ENCODE data around the gene PITPNM1.
"Not testable (repeated sequence)": the region's sequence is repeated elsewhere in the genome, so short reads cannot be mapped to it uniquely, and the experiment has no call there.

Gene PITPNM1

DNA sequence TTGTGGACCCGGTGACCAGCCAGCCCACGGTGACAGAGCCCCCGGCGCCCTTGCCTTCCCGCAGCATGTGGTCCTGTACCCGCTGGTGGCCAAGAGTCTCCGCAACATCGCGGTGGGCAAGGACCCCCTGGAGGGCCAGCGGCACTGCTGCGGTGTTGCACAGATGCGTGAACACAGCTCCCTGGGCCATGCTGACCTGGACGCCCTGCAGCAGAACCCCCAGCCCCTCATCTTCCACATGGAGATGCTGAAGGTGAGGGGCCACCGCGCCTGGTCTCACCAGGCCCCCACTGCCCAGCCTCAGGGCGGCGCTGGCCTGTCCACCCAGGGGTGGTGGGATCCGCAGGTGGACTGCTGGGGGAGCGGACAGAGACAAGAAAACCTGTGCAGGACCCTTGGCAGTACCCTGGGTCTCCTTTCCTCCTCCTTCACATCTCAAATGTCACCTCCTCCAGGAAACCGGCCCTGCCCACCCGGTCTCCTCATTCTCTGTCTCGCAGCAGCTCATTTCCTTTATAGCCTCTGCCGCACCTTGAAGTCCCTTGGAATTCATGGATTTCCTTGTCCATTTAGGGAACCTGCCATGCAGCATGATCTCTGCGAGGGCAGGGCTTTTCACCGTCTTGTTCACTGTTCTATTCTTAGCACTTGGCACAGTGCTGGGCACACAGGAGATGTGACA is 15.8 kb downstream of the PITPNM1 start:
- Histone ChIP-seq H3K36me3 (ENCODE audit: control insufficient read depth in 4 of 4, insufficient read depth in 4 of 4, low read length in 3 of 4) (peaks cover 3 to 69% (median 45%) of the 10 kb centered on the region in 4 experiments), H3K27me3 (replicated peaks in 2 of 5; ENCODE audit: control insufficient read depth in 4 of 5, insufficient read depth in 5 of 5, low read length in 4 of 5) (no peaks in the 10 kb centered on the region), H3K27ac (ENCODE audit: insufficient read depth in 1 of 2, low read depth in 1 of 2, low read length in 2 of 2, poor library complexity in 1 of 2, severe bottlenecking in 2 of 2) (no peak overlapping the region), H3K4me3 (ENCODE audit: control insufficient read depth in 1 of 7, extremely low read depth in 1 of 7, insufficient read depth in 4 of 7, low read depth in 2 of 7, low read length in 6 of 7) (no peak overlapping the region), H3K4me1 (ENCODE audit: control extremely low read depth in 1 of 4, control insufficient read depth in 4 of 4, insufficient read depth in 4 of 4, low read length in 3 of 4) (peaks cover 2 to 18% (median 17%) of the 10 kb centered on the region in 4 experiments), H3K9me3 (ENCODE audit: control extremely low read depth in 1 of 5, control insufficient read depth in 4 of 5, insufficient read depth in 2 of 5, low read depth in 1 of 5, low read length in 4 of 5) (no peaks in the 10 kb centered on the region)
- 98% methylated on average over 22 of the region's 25 CpGs for WGBS (ENCODE audit: insufficient coverage)
- no peak for DNase-seq
- ChIA-PET POLR2A (interaction anchor here (1.2 kb wide), 1 partner anchor 60 kb away, joined by 3 read pairs; no protein-coding TSS in a partner anchor), CTCF (interaction anchor here (1.2 kb wide), 1 partner anchor 12 kb away, joined by 3 read pairs; no protein-coding TSS in a partner anchor)

DNA sequence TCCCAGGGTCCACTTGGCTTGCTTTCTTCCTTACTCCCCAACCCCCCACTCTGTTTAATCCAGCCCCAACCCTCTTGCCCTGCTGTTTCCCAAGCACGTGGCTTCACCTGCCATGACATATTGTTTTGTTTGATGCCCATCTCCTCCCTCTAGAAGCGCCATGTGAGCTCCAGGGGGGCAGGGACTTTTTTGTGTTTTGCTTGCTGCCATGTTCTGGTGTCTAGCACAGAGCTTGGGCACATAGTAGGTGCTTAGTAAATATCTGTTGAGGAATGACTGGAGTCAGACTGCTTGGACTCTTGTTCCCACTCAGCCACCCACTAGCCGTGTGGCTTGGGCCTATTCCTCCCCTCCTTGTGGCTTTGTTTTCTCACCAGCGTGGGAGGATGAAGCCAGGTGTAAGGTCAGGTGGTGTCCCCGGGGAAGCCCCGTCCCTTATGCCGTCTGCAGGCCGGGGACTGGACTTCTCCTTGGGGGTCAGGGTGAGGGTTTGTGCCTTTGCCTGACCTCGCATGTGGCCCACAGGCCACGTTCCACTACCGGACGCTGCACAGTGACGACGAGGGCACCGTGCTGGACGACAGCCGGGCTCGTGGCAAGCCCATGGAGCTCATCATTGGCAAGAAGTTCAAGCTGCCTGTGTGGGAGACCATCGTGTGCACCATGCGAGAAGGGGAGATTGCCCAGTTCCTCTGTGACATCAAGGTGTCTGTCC is 18.5 kb downstream of the PITPNM1 start:
- no peaks in the 10 kb centered on the region for H3K27me3 ChIP-seq (replicated peaks in 2 of 5; ENCODE audit: control insufficient read depth in 4 of 5, insufficient read depth in 5 of 5, low read length in 4 of 5)
- H3K9me3 ChIP-seq (ENCODE audit: control extremely low read depth in 1 of 5, control insufficient read depth in 4 of 5, insufficient read depth in 2 of 5, low read depth in 1 of 5, low read length in 4 of 5), result no peaks in the 10 kb centered on the region
- CTCF ChIA-PET, result no interaction called here
- H3K4me1 ChIP-seq (ENCODE audit: control extremely low read depth in 1 of 4, control insufficient read depth in 4 of 4, insufficient read depth in 4 of 4, low read length in 3 of 4), result peaks cover 10 to 39% (median 35%) of the 10 kb centered on the region in 4 experiments
- DNase-seq, result no peak
- peaks cover 3 to 46% (median 34%) of the 10 kb centered on the region in 4 experiments for H3K36me3 ChIP-seq (ENCODE audit: control insufficient read depth in 4 of 4, insufficient read depth in 4 of 4, low read length in 3 of 4)
- POLR2A ChIA-PET, result no interaction called here
- H3K27ac ChIP-seq (ENCODE audit: insufficient read depth in 1 of 2, low read depth in 1 of 2, low read length in 2 of 2, poor library complexity in 1 of 2, severe bottlenecking in 2 of 2), result no peak overlapping the region
- no peak overlapping the region for H3K4me3 ChIP-seq (ENCODE audit: control insufficient read depth in 1 of 7, extremely low read depth in 1 of 7, insufficient read depth in 4 of 7, low read depth in 2 of 7, low read length in 6 of 7)
- 96% methylated on average over 15 of the region's 20 CpGs for WGBS (ENCODE audit: insufficient coverage)

DNA sequence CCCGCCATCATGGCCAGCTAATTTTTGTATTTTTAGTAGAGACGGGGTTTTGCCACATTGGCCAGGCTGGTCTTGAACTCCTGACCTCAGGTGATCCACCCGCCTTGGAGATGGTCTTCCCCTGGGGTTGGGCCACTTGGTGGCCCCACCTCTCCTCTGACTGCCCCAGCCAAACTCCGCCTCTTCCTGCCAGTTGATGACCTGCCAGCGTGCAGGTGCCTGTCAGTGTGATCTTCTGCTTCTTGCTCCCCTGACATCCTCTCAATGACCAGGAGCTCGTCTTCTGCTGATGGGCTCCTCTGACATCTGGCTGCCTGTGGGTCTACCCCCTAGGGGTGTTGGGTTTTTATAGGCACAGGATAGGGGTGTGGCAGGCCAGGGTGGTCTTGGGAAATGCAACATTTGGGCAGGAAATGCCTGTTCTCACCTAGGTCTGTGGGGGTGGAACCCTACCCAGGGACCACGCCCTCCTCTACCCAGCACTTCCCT is 19.2 kb downstream of the PITPNM1 start:
- H3K9me3 ChIP-seq (ENCODE audit: control extremely low read depth in 1 of 5, control insufficient read depth in 4 of 5, insufficient read depth in 2 of 5, low read depth in 1 of 5, low read length in 4 of 5); H3K27me3 ChIP-seq (replicated peaks in 2 of 5; ENCODE audit: control insufficient read depth in 4 of 5, insufficient read depth in 5 of 5, low read length in 4 of 5); DNase-seq; H3K4me3 ChIP-seq (ENCODE audit: control insufficient read depth in 1 of 7, extremely low read depth in 1 of 7, insufficient read depth in 4 of 7, low read depth in 2 of 7, low read length in 6 of 7); H3K27ac ChIP-seq (ENCODE audit: insufficient read depth in 1 of 2, low read depth in 1 of 2, low read length in 2 of 2, poor library complexity in 1 of 2, severe bottlenecking in 2 of 2); POLR2A ChIA-PET: not testable (repeated sequence)
- Histone ChIP-seq H3K4me1 (ENCODE audit: control extremely low read depth in 1 of 4, control insufficient read depth in 4 of 4, insufficient read depth in 4 of 4, low read length in 3 of 4) (peaks cover 10 to 39% (median 35%) of the 10 kb centered on the region in 4 experiments), H3K36me3 (ENCODE audit: control insufficient read depth in 4 of 4, insufficient read depth in 4 of 4, low read length in 3 of 4) (peaks cover 3 to 39% (median 30%) of the 10 kb centered on the region in 4 experiments)
- CTCF ChIA-PET, result interaction anchor here (0.6 kb wide), 1 partner anchor 10 kb away, joined by 3 read pairs; no protein-coding TSS in a partner anchor
- WGBS (ENCODE audit: insufficient coverage), result 77% methylated on average over 7 of the region's 7 CpGs

DNA sequence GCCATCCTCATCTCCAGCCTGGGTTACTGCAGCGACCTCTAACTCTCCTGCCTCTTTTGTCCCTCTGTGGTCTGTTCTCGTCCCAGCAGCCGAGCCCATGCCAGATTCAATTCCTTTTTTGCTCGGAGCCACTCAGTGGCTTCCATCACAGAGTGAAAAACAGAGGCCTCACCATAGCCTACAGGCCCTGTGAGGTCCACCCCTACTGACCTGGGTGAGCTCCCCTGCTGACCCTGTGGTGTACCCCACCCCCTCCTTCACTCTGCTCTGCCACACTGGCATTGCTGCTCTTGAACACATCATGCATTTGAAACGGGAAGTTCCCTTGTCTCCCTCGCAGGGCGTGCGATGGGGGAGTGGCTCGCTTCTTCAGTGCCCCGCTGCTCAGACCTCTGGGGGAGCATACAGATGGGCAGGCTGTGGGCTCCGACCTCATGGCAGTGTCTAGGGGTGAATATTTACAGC is 20.3 kb downstream of the PITPNM1 start:
- peak; percentile 32 to 78 (median 74) for DNase-seq
- Histone ChIP-seq H3K4me3 (ENCODE audit: control insufficient read depth in 1 of 7, extremely low read depth in 1 of 7, insufficient read depth in 4 of 7, low read depth in 2 of 7, low read length in 6 of 7) (peak overlapping the region in 3 of 7 experiments; percentile 8 to 33 (median 26)), H3K9me3 (ENCODE audit: control extremely low read depth in 1 of 5, control insufficient read depth in 4 of 5, insufficient read depth in 2 of 5, low read depth in 1 of 5, low read length in 4 of 5) (no peaks in the 10 kb centered on the region), H3K36me3 (ENCODE audit: control insufficient read depth in 4 of 4, insufficient read depth in 4 of 4, low read length in 3 of 4) (peaks cover 2 to 29% (median 21%) of the 10 kb centered on the region in 4 experiments), H3K27ac (ENCODE audit: insufficient read depth in 1 of 2, low read depth in 1 of 2, low read length in 2 of 2, poor library complexity in 1 of 2, severe bottlenecking in 2 of 2) (no peak overlapping the region), H3K4me1 (ENCODE audit: control extremely low read depth in 1 of 4, control insufficient read depth in 4 of 4, insufficient read depth in 4 of 4, low read length in 3 of 4) (peaks cover 10 to 39% (median 35%) of the 10 kb centered on the region in 4 experiments), H3K27me3 (replicated peaks in 2 of 5; ENCODE audit: control insufficient read depth in 4 of 5, insufficient read depth in 5 of 5, low read length in 4 of 5) (no peaks in the 10 kb centered on the region)
- 45% methylated on average over 7 of the region's 11 CpGs for WGBS (ENCODE audit: insufficient coverage)
- POLR2A ChIA-PET, result no interaction called here
- CTCF ChIA-PET, result interaction anchor here (1.1 to 1.5 kb wide), 2 partner anchors 22 to 128 kb away, joined by 3 to 4 read pairs; no protein-coding TSS in a partner anchor

DNA sequence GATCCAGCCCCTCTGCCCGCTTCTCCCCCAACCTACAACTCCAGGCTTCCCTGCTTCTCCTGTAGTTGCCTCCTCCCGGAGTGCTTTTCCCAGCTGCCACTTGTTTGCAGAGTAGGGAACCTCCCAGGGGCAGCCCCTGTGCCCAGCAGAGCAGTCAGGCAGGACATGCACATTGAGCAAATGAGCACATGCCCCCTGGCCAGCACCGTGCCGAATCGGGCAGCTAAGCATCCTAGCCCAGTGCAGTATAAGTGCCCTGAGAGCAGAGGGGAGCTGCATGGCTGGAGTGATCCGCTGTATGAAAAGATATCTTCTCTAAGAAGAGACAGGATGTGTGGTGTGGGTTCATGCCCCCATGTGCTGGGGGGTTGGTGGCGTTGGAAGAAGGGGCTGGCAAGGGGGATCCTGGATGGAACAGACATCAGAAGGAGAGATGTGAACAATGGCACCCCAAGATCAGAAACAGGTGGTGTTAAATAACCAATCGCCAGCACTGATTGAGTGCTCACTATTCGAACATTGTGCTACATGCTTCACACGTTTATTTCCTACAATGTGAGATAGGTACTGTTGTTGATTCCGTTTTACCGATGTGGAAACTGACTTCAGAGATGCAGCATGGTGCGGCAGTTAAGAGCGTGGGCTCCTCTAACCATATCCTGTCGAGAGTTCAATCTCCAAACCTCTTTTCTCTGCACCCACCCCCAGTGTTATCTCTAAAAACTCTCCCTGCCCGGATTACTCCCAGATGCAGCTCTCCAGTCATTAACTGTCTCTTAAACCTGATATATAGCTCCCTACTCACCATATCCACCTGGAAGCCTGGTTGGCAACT is 21.1 kb downstream of the PITPNM1 start:
- Histone ChIP-seq H3K36me3 (ENCODE audit: control insufficient read depth in 4 of 4, insufficient read depth in 4 of 4, low read length in 3 of 4) (peaks cover 0 to 20% (median 13%) of the 10 kb centered on the region in 4 experiments), H3K27me3 (replicated peaks in 2 of 5; ENCODE audit: control insufficient read depth in 4 of 5, insufficient read depth in 5 of 5, low read length in 4 of 5) (no peaks in the 10 kb centered on the region), H3K4me1 (ENCODE audit: control extremely low read depth in 1 of 4, control insufficient read depth in 4 of 4, insufficient read depth in 4 of 4, low read length in 3 of 4) (peaks cover 10 to 39% (median 35%) of the 10 kb centered on the region in 4 experiments), H3K9me3 (ENCODE audit: control extremely low read depth in 1 of 5, control insufficient read depth in 4 of 5, insufficient read depth in 2 of 5, low read depth in 1 of 5, low read length in 4 of 5) (no peaks in the 10 kb centered on the region), H3K4me3 (ENCODE audit: control insufficient read depth in 1 of 7, extremely low read depth in 1 of 7, insufficient read depth in 4 of 7, low read depth in 2 of 7, low read length in 6 of 7) (peak overlapping the region in 4 of 7 experiments; percentile 8 to 86 (median 72)), H3K27ac (ENCODE audit: insufficient read depth in 1 of 2, low read depth in 1 of 2, low read length in 2 of 2, poor library complexity in 1 of 2, severe bottlenecking in 2 of 2) (peak overlapping the region in 1 of 2 experiments; percentile 81)
- ChIA-PET POLR2A (interaction anchor here (0.7 kb wide), 1 partner anchor 270 kb away, joined by 3 read pairs; no protein-coding TSS in a partner anchor), CTCF (interaction anchor here (0.6 to 1.5 kb wide), 3 partner anchors 22 to 127 kb away, joined by 3 to 4 read pairs (median 3); no protein-coding TSS in a partner anchor)
- DNase-seq, result no peak
- WGBS (ENCODE audit: insufficient coverage), result 82% methylated on average over 14 of the region's 16 CpGs
